Smooth muscle cell (in vitro differentiated cells): Measurements from ENCODE around the gene LRMDA. TPM values are rescaled to one million over a fixed set of nuclear protein-coding genes. Genes with fewer than 3 reads are reported as not detected.

Experiments used
- DNase-seq: peaks from one replicate; lab custom pipeline; 2025; ENCODE audit not compliant: unreplicated experiment; lab: John Stamatoyannopoulos, UW
- H2AFZ ChIP-seq: fragments of 200-600 bp; sonication (generic); 2 replicates; pipeline ENCODE4 v1.6.0; 2016; ENCODE audit warnings: antibody characterized with exemption, low read depth, mild to moderate bottlenecking
- H3F3A ChIP-seq: fragments of 200-600 bp; sonication (generic); 2 replicates; pipeline ENCODE4 v1.6.0; 2017; ENCODE audit warnings: antibody characterized with exemption, low read depth
- H3K27ac ChIP-seq: fragments of 200-600 bp; sonication (generic); 2 replicates; pipeline ENCODE4 v1.5.1; 2016; ENCODE audit warnings: low read depth, mild to moderate bottlenecking
- H3K27me3 ChIP-seq: fragments of 200-600 bp; sonication (generic); 2 replicates; pipeline ENCODE4 v1.6.1; 2016; ENCODE audit warnings: low read depth, mild to moderate bottlenecking
- H3K36me3 ChIP-seq: fragments of 200-600 bp; sonication (generic); 2 replicates; pipeline ENCODE4 v1.5.1; 2016; ENCODE audit warnings: low read depth
- H3K4me1 ChIP-seq: fragments of 200-600 bp; sonication (generic); 2 replicates; pipeline ENCODE4 v1.5.1; 2016; ENCODE audit warnings: low read depth
- H3K4me2 ChIP-seq: fragments of 200-600 bp; sonication (generic); 2 replicates; pipeline ENCODE4 v1.6.0; 2016; ENCODE audit warnings: mild to moderate bottlenecking
- H3K4me3 ChIP-seq: fragments of 200-600 bp; sonication (generic); 2 replicates; pipeline ENCODE4 v1.5.1; 2016; ENCODE audit warnings: mild to moderate bottlenecking
- H3K79me2 ChIP-seq: fragments of 200-600 bp; sonication (generic); 2 replicates; pipeline ENCODE4 v1.6.0; 2016; ENCODE audit warnings: low read depth, mild to moderate bottlenecking
- H3K9ac ChIP-seq: fragments of 200-600 bp; sonication (generic); 2 replicates; pipeline ENCODE4 v1.6.0; 2016; ENCODE audit warnings: low read depth
- H3K9me3 ChIP-seq: fragments of 200-600 bp; sonication (generic); replicated peaks from 2 replicates; pipeline ENCODE4 v1.5.1; 2016; ENCODE audit warnings: low read depth
- H4K20me1 ChIP-seq: fragments of 200-600 bp; sonication (generic); 2 replicates; pipeline ENCODE4 v1.6.0; 2016; ENCODE audit warnings: low read depth
- CTCF ChIP-seq: fragments of 200-600 bp; sonication (generic); IDR thresholded peaks from 2 replicates; pipeline ENCODE4 v1.5.1; 2017; ENCODE audit warnings: borderline replicate concordance, mild to moderate bottlenecking, antibody characterized with exemption; ENCODE audit not compliant: insufficient read depth, poor library complexity, severe bottlenecking
- WGBS: methylation state at CpG from one replicate; pipeline ENCODE4 v1.1.7; 2016; ENCODE audit warnings: low lambda C conversion rate; 5-methylcytosine and 5-hydroxymethylcytosine counted together
- polyA plus RNA-seq: library from polyadenylated mRNA; unstranded; fragments of >200 nt; fragmentation: Nextera tagmentation; extraction: Ambion mirVana; gene quantifications from 2 replicates; pipeline ENCODE4 v1.2.1, GENCODE V29; 2016
- total RNA-seq: library from RNA; depleted of rRNA; stranded (reverse); fragments of >200 nt; gene quantifications from 2 replicates; pipeline ENCODE4 v1.2.3, GENCODE V29; 2014

The LRMDA gene
- total and polyA plus RNA-seq, 2 experiments from 2014 or later = 1.5 to 1.6 TPM

- Histone ChIP-seq H3K4me1 (no peaks in the 10 kb centered on the region), H2AFZ (no peak overlapping the region), H3K9ac (no peak overlapping the region), H3K36me3 (no peaks in the 10 kb centered on the region), H3F3A (no peaks in the 10 kb centered on the region), H4K20me1 (no peaks in the 10 kb centered on the region), H3K27ac (no peak overlapping the region), H3K9me3 (no peaks in the 10 kb centered on the region), H3K4me3 (no peak overlapping the region), H3K79me2 (no peaks in the 10 kb centered on the region), H3K4me2 (no peak overlapping the region), H3K27me3 (no peaks in the 10 kb centered on the region)
- TF ChIP-seq CTCF = no peak
- no peak for DNase-seq
Observed at GRCh38 chr10:75864717-75865116, 433.3 kb downstream of the LRMDA start.

DNA sequence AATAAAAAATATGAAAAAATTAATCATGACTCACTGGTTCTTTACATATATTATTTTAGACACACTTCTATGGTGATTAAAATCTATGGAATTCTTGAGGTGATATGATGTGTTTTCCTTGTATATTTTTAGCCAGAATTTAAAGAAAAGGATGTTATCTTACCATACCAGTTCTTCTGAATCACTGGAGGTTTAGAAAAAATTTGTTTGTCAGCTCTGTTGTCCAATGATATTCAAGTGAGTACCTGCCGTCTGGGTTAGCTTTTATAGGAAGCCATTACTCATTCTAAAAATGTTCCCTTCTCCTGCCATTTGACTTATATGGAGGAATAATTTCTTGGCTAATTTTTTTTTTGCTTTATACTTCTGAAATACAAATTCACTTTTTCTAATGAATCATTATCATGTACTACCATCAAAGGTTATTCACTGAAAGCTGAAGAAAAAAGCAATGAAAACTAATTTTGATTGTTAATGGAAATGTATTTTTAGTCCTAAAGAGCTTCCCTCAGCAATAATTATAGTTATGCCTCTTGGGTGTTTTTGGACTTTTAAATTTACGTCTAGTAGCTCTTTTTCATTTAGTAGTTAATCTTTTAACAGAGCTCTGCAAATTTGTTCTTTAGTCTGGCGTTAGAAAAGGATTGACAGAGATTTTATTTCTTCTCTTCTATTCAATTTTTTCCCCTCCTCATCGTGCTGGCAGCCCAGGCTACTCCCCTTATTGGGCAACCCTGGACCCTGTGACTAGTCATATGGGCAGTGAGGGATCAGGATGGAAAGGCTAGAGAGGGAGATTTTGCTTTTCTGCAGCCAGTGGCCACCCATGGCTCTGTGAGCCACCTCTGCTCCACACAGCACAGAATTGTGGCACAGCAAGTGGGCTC, 434.2 kb downstream of the LRMDA start:
- H3K9me3 ChIP-seq = no peaks in the 10 kb centered on the region
- no peaks in the 10 kb centered on the region for H3K36me3 ChIP-seq
- H2AFZ ChIP-seq = no peak overlapping the region
- no peaks in the 10 kb centered on the region for H3K27me3 ChIP-seq
- WGBS = 59% methylated on average over 4 of the region's 4 CpGs
- no peak for TF ChIP-seq CTCF
- H4K20me1 ChIP-seq = no peaks in the 10 kb centered on the region
- no peak overlapping the region for H3K4me2 ChIP-seq
- no peak overlapping the region for H3K4me3 ChIP-seq
- no peaks in the 10 kb centered on the region for H3K4me1 ChIP-seq
- no peak for DNase-seq
- no peaks in the 10 kb centered on the region for H3F3A ChIP-seq
- H3K79me2 ChIP-seq = no peaks in the 10 kb centered on the region
- H3K27ac ChIP-seq = no peak overlapping the region
- no peak overlapping the region for H3K9ac ChIP-seq

DNA sequence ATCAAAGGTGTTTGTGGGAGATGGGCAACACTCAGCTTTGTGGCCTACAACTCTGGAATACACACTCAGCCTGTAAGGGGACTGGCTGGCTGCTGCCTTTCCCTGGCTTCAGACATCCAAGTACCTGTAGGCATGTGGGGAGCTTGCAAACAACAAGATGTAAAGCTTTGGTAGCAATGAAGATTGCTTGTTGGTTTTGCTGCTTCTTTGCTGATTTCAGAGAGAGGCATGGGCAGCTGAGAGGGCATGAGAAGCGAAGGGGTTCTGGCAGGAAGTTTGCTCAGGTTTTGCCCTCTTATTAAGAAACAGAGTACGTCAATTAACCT, 434.8 kb downstream of the LRMDA start:
- H3K27me3 ChIP-seq = peaks cover under 1% of the 10 kb centered on the region
- WGBS = 88% methylated on average over 2 of the region's 2 CpGs
- no peak overlapping the region for H3K9ac ChIP-seq
- H3K9me3 ChIP-seq = no peaks in the 10 kb centered on the region
- no peaks in the 10 kb centered on the region for H3K4me1 ChIP-seq
- no peaks in the 10 kb centered on the region for H3K36me3 ChIP-seq
- H2AFZ ChIP-seq = no peak overlapping the region
- no peak for TF ChIP-seq CTCF
- H3K4me2 ChIP-seq = no peak overlapping the region
- no peak overlapping the region for H3K27ac ChIP-seq
- no peaks in the 10 kb centered on the region for H3K79me2 ChIP-seq
- H3K4me3 ChIP-seq = no peak overlapping the region
- no peak for DNase-seq
- no peaks in the 10 kb centered on the region for H4K20me1 ChIP-seq
- H3F3A ChIP-seq = no peaks in the 10 kb centered on the region

GRCh38 chr10:75866731-75867130, 435.3 kb downstream of the LRMDA start:
- Histone ChIP-seq H3K27me3 (peaks cover 4% of the 10 kb centered on the region), H4K20me1 (no peaks in the 10 kb centered on the region), H3K4me1 (no peaks in the 10 kb centered on the region), H3K4me2 (no peak overlapping the region), H3K36me3 (no peaks in the 10 kb centered on the region), H3K27ac (no peak overlapping the region), H3F3A (no peaks in the 10 kb centered on the region), H3K79me2 (no peaks in the 10 kb centered on the region), H3K4me3 (no peak overlapping the region), H3K9ac (no peak overlapping the region), H3K9me3 (no peaks in the 10 kb centered on the region), H2AFZ (no peak overlapping the region)
- WGBS = 36% methylated on average over 4 of the region's 4 CpGs
- no peak for TF ChIP-seq CTCF
- DNase-seq = no peak
